Epidermal melanocyte (primary cell): ENCODE measurements around the gene CCDC181.
"Not testable (repeated sequence)": the region's sequence is repeated elsewhere in the genome, so short reads cannot be mapped to it uniquely, and the experiment has no call there.

ENCODE experiments used
- DNase-seq: peaks from one replicate; pipeline ENCODE4 v3.0.0; 2011; ENCODE audit warnings: low spot score; ENCODE audit not compliant: insufficient read length

Gene CCDC181

DNA sequence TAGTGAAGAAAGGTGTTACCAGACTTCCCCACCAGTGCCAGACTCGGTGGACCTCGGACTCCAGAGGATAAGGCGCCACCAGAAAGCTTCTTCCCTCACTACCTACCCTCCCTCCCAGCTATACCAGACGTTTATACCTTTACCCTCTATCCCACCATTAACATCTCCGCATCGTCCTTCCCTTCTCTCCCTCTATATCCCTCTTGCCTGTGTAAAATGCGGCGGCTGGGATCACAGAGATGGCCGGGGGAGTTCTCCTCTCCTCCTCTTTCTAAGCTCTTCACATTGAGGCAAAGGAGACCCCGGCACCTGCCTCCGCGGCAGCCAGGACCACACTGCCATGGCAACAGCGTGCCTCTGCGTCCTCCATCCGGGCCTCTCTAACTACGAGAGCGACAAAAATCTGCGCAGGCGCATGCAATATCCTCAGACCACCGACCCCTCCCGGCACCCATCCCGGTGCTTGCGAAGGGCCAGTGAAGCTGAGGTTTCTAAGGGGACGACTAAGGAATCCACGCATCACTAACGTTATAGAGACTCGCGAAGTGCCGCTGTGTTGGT is at the start of gene CCDC181:
TSS of gene CCDC181 (minus strand) at position 394 of the 561 bp plus-strand sequence. CDS start 2,547 bp downstream, outside the sequence.
- peak; percentile 27 for DNase-seq

DNA sequence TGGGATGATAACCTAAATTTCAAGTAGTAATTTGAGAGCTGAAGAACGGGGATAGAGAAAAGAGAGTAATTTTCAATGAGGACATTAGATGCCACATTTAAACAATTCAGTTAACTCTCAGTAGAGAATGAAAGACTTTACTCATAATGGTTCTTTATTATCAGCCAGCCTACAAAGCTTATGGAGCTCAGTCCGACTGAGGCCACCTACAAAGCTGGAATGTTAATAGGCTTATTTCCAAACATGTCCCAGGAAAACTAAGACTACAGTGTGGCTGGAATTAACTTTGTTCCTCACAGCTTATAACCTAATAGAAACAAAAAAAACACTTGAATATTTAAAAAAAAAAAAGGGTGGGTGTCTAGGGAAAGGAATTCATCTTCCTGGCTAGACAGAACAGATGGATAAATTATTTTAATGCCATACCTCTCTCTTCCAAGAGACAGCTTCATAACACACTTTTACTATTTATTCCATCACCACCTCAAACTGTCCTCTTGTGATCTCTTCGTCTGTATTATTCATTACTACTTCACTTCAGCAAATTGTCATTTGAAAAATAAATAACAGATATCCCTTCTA is 48.6 kb upstream of the CCDC181 start:
- DNase-seq = no peak

- no peak for DNase-seq
Observed at GRCh38 chr1:169474302-169474995, 47.2 kb upstream of the CCDC181 start.

GRCh38 chr1:169473347-169473746 is 46.1 kb upstream of the CCDC181 start:
- no peak for DNase-seq

DNA sequence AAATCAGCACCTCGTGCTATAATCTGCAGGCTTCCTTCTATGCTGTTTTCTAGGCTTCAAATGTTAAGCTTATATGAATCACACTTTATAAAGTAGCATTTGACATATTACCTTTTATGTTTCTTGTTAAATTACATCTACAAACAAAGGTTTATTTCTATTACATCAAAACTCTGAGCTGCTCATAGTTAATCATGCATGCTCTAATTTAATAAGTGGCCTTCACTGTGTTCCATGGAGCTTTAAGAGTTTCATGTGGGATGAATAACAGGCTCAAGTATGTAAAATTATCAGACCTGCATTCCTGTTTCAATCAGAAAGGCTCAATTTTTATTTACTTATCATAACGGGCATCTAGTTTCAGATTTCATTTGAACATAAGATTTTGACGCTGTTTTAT is 45.5 kb upstream of the CCDC181 start:
- DNase-seq = no peak

- no peak for DNase-seq
Observed at GRCh38 chr1:169468982-169469381, 41.7 kb upstream of the CCDC181 start.

- DNase-seq = no peak
Observed at GRCh38 chr1:169466259-169467230, 39.3 kb upstream of the CCDC181 start.

GRCh38 chr1:169465281-169465680 is 38.0 kb upstream of the CCDC181 start:
- no peak for DNase-seq

DNA sequence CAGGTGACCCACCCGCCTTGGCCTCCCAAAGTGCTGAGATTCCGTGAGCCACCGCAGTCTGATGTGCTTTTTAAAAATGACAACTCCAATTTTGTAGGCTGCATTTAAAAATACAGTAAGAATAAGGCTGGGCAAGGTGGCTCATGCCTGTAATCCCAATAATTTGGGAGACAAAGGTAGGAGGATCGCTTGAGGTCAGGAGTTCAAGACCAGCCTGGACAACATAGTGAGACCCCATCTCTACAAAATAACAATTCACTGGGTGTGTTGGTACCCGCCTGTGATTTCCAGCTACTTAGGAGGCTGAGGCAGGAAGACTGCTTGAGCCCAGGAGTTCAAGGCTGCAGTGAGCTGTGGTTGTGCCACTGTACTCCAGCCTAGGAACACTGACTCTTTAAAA is 35.1 kb upstream of the CCDC181 start:
- no peak for DNase-seq

- DNase-seq = no peak
Observed at GRCh38 chr1:169461390-169462000, 34.2 kb upstream of the CCDC181 start.

- DNase-seq = no peak
Observed at GRCh38 chr1:169460191-169460833, 33.0 kb upstream of the CCDC181 start.

DNA sequence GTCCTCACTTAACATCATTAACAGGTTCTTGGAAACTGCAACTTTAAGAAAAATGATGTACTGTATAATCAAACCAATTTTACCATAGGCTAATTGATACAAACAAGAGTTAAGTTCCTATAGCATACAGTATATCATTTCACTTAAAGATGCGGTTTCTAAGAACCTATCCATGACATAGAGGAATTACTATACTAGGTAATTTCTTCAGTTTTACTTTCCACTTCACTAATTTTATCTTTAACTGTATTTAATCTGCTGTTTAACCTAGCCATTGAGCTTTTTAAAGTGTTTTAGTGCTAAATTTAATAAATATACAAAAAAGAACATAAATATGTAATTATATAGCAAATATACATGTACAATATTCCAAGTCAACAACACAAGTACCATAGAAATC is 30.2 kb upstream of the CCDC181 start:
- no peak for DNase-seq

DNA sequence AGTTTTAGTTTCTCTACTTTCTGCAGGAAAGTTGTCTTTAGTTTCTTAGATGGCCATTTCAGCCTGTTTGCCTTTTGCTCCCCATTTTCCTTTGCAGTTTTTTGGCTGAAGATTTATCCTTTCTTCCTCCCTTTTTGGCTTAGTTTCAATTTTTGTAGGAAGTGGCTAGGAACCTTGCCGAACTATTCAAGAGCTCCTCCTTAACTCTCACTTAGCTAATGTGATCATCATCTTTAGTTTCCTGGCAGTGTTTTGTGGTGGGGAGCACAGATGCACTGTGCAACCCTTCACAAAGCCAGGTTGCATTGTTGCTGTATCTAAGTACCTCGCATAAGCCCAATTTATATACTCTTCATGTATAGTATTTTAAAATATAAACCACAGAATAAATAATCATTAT is 28.8 kb upstream of the CCDC181 start:
- DNase-seq = no peak

GRCh38 chr1:169452921-169453320 is 25.6 kb upstream of the CCDC181 start:
- no peak for DNase-seq

DNA sequence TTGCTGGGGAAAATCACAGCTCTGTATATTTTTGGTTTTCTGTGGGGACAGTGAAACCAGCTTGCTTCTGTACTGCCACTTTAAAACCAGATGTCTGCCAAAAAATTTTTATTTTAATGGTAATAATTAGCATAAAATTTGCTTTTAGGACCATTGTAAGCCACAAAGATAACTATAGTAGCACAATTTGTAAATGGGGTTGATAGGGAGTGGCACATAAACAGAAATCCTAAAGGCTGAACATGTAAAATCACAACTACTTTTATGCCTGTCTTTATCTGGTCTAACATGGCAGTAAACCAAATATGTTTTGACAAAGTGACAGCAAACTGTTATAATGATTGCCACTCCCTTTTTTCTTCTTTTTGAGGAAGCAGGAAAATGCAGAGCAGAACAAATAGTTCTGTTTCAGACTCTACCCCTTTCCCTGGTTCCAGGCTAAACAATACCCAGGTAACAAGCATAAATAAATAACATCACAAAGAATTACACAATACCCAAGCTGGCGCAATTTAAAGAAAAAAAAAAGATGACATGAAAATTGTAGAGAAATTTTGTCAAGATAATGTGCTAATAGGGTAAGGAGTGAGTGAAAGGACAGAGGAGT is 24.0 kb upstream of the CCDC181 start:
- DNase-seq = no peak

- no peak for DNase-seq
Observed at GRCh38 chr1:169443923-169444322, 16.6 kb upstream of the CCDC181 start.

DNA sequence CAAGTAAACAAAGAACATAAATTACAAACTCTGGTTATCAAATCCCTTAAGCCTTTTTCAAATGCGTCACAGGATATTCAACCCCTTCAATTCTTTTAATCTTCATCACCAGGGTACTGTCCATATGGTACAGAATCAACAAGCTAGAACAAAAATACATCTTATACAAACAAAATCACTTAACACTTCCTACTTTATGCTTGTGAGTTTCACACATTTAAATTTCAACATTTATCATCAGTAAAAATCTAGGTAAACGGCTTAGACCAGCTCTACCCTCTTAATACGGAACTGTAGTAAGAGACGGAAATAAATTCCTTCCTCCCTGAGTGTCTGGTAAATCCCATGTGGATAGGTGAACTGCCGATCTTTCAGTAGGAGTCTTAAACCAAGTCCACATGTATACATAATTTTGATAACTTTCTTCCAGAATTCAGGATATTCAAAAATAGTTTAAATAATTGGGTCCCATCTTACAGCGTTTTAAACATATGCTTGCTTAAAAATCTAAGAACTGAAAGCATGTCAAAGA is 1.0 kb downstream of the CCDC181 start:
- DNase-seq = no peak

DNA sequence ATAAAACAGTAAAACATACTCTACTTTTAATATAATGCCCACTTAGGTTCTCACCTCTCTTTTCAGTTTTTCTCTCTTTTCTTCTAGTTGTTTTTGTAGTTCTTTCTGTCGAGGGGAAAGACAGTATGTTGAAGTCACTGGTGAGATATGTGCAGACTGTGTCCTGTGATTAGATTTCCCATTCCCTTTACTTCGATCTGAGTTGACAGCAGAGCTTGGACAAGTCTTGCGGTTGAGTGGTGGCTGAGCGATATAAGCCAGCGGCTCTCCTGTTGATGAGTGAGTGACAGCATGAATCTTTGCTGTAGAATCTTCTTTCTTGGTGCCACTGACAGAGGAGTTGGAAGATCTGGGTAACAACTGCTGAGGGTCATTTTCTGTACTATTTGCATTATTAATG is 6.0 kb downstream of the CCDC181 start:
- DNase-seq = no peak

DNA sequence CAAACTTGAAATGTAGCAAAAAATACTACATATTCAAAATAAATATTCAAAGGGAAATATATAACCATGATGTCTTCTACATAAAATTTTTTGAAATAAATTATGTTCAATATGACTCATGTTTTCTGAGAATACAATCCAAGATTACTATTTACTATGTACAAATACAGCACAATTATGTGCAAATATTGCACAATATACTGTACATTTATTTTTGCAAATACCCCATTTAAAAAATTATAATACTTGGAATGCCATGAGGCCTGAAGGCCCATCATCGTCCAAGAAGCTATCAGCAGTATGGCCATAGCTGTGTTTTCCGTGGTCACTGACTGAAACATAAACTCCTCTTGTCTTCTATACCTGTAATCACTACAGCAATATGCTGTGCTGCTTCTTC is 12.3 kb downstream of the CCDC181 start:
- no peak for DNase-seq

GRCh38 chr1:169408340-169408739 is 18.9 kb downstream of the CCDC181 start:
- DNase-seq = not testable (repeated sequence)
